HG03108 (cell line): Measurements from ENCODE around the gene ZNF821.
A peak's percentile ranks its signal among the peaks of the same experiment; 100 is the strongest.
"Not testable (repeated sequence)": the region's sequence is repeated elsewhere in the genome, so short reads cannot be mapped to it uniquely, and the experiment has no call there.

Experiments used
- ATAC-seq: cut with Tn5 transposase; IDR thresholded peaks from one replicate; pipeline ENCODE4 v1.9.1; 2021; ENCODE audit warnings: moderate library complexity; ENCODE audit not compliant: unreplicated experiment

ZNF821 gene

GRCh38 chr16:71903608-71904007 lies 19.6 kb upstream of the ZNF821 start:
- ATAC-seq, result no peak

DNA sequence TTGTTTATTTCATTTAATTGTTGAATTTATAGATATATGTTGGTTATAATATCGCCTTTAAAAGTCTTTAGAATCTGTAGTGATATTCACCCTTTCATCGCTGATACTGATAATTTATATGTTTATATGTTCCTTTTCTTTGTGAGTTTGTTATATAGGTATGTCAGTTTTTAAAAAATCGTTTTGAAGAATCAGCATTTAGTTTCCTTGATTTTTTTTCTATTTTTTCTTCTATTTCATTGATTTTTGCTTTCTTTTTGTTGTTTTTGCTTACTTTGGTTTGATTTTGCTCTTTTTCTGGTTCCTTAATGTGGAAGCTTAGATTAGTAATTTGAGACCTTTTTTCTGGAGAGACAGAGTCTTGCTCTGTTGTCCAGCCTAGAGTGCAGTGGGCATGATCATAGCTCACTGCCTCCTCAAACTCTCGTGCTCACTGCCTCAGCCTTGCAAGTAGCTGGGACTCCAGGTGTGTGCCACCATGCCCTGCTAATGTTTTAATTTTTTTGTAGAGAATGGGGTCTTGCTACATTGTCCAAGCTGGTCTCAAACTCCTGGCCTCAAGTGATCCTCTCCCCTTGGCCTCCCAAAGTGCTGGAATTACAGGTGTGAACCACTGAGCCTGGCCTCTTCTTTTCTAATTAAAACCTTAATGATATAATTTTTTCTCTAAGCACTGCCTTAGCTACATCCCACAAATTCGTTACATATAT lies 18.8 kb upstream of the ZNF821 start:
- no peak for ATAC-seq

DNA sequence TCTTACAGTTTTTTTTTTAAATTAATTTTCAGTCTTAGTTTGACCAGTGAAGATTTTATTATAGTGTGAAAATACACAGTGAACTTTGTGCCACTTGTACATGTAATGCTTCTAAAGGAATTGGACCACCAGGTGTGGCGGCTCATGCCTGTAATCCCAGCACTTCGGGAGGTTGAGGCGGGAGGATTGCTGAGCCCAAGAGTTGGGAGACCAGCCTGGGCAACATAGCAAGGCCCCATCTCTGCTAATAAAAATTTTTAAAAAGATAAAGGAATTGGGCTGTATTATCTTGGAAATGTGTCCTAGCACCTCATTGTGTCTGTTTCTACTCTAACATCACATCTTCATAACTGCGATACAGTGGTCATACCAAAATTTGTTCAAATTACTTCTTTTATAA lies 15.2 kb upstream of the ZNF821 start:
- ATAC-seq, result no peak

GRCh38 chr16:71896764-71897368 lies 12.9 kb upstream of the ZNF821 start:
- no peak for ATAC-seq

- ATAC-seq, result peak; percentile 5
These were observed 11.8 kb upstream of the ZNF821 start for GRCh38 chr16:71895679-71896365.

DNA sequence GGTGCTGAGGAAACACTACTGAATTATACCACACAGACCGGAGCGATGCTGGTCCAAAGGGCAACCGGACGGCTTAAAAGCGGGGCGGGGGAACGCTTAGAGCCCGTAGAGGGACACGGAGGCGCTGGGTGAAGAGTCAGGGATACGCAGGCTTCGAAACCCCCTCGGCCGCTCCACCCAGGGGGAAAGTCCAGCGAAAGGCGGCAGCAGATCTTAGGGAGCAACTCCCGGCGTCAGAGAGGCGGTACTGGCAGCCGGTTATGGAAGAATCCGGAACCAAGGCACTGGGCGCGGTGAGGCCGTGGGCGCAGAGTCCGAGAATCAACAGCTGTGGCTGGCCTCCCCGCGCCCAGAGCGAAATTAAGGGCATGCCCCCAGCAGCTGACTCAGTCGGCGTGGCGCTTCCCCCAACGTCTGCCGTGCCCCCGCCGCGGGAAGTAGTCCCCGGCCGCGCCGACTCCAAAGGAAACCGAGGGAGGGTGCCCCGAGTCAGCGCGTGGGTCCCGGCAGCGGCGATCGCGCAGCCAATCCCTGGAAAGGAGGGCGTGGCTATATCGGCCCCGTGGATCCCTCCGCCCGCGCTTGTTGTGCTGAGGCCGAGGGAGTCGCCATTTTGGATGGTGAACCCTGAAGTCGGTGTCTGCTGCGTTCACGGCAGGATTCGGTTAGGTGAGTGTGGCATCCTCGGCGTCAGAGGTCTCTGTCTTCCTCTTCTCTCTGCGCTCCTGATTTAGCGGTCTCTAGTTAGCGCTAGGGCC lies 11.1 kb upstream of the ZNF821 start, which contains the start of gene IST1:
Gene IST1 (plus strand): TSS at position 611 of the 758 bp plus-strand sequence. CDS start 20,110 bp downstream, outside the sequence.
- peak; percentile 83 for ATAC-seq

- ATAC-seq, result peak; percentile 14
These were observed 10.4 kb upstream of the ZNF821 start for GRCh38 chr16:71894229-71894920.

GRCh38 chr16:71893888-71894228 lies 9.9 kb upstream of the ZNF821 start:
- ATAC-seq, result no peak

- ATAC-seq, result no peak
These were observed 5.2 kb upstream of the ZNF821 start for GRCh38 chr16:71889147-71889546.

- ATAC-seq, result no peak
These were observed 1.3 kb upstream of the ZNF821 start for GRCh38 chr16:71885261-71885650.

- ATAC-seq, result peak; percentile 48
These were observed 674 bp downstream of the ZNF821 start for GRCh38 chr16:71883168-71883848.

DNA sequence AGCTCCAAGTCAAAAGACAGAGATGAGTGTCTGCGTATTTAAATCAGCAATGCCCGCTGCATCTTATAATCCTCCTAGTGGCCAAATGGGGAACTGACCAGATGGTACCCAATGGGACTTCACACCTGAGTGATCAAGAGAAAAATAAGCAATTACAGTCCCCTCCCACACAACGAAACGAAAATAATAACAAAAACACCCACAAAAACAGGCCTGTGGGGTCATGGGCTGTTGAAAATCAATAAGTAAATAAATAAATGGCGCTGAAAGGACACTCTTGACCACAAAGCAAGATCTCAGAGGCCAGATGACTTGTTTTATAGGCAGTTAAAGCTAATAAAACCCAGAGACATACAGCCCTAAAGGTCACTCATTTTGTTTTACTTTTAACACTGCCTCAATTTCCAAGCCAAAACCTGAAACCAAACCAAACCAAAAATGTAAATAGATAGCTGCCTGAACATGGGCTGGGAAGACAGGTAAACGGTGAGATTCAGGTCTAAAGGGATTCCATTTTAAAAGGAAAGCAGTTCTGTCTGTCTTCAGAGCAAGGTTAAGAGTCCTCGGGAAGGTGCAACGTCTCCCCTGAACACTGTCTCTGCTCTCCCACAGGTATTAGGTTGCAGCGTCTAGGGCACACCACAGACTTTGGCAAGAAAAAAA lies 1.3 kb downstream of the ZNF821 start:
- peak; percentile 45 for ATAC-seq

GRCh38 chr16:71880176-71880575 lies 3.8 kb downstream of the ZNF821 start:
- no peak for ATAC-seq

GRCh38 chr16:71878911-71879310 lies 5.1 kb downstream of the ZNF821 start:
- ATAC-seq, result no peak

DNA sequence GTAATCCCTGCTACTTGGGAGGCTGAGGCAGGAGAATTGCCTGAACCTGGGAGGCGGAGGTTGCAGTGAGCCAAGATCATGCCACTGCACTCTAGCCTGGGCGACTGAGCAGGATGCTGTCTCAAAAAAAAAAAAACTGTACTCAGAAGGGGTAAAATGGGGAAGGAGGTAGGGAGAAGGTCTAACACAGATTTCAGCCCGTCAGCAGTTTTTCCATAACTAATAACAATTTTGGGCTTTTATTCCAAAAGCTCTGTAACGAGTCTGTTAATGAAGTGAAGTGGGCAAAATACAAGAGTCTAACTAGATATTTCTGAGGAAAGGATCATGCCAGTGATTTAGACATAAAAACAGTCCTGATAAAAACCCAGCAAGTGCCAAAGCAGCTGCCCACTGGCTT lies 10.8 kb downstream of the ZNF821 start:
- ATAC-seq, result no peak

GRCh38 chr16:71870818-71871217 lies 13.2 kb downstream of the ZNF821 start:
- no peak for ATAC-seq

DNA sequence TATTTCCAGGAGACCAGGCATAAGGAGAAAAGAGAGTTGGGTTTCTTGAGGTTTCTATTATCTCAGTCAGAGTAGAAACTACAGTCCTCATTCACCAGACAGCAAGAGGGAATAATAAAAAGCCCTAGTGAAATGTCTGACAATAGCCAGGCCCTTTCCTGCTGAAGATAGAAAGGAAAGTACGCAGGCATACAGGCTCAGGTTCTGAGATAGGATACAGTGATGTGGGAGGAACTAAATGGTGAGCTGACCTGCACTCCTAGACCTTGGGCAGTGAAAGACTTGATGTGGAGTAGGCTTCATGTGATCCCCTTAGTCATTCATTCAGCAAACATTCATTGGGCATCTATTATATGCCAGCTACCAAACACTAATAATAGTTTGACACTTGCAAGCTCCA lies 14.9 kb downstream of the ZNF821 start:
- no peak for ATAC-seq

- ATAC-seq, result no peak
These were observed 16.0 kb downstream of the ZNF821 start for GRCh38 chr16:71867939-71868338.

GRCh38 chr16:71867175-71867574 lies 16.8 kb downstream of the ZNF821 start:
- ATAC-seq, result not testable (repeated sequence)
